Naive thymus-derived CD8-positive, alpha-beta T cell (primary cell): ENCODE measurements around the gene RBM10. TPM values are rescaled to one million over a fixed set of nuclear protein-coding genes. Genes with fewer than 3 reads are reported as not detected.
A peak's percentile ranks its signal among the peaks of the same experiment; 100 is the strongest.

Experiments
- ATAC-seq, 2 donors: fragments of 150-1000 bp; cut with Tn5 transposase in 1 of 2; sonication (Bioruptor Pico), chemical (Tn5 transposase) in 1 of 2; 1 replicate in 1 of 2; 2 replicates in 1 of 2; pipeline ENCODE4 v1.10.0; 2021; ENCODE audit warnings: mild to moderate bottlenecking in 2 of 2, moderate library complexity in 2 of 2
- POLR2A ChIA-PET: fragments of 350-600 bp; sonication (Branson Sonifier 250); formaldehyde crosslinking; loops from one replicate; lab custom pipeline; 2021; ENCODE audit warnings: antibody characterized with exemption; lab: Charles Lee
- DNase-seq, 10 donors: peaks; one replicate each; pipeline versions ENCODE4 v3.0.0 to v3.0.0-alpha.2; 2020 to 2022
- H3K27ac Mint-ChIP-seq, 10 donors: one replicate each; pipeline ENCODE4 v1.8.0; 2020 to 2022; ENCODE audit warnings: mild to moderate bottlenecking in 10 of 10, mixed read lengths in 10 of 10, moderate library complexity in 4 of 10, inconsistent platforms in 1 of 10
- H3K27me3 Mint-ChIP-seq, 5 donors: one replicate each; pipeline ENCODE4 v1.8.0; 2021 to 2022; ENCODE audit warnings: mixed read lengths in 5 of 5
- H3K36me3 Mint-ChIP-seq, 3 donors: one replicate each; pipeline ENCODE4 v1.8.0; 2020 to 2022; ENCODE audit warnings: mixed read lengths in 3 of 3, mild to moderate bottlenecking in 2 of 3, inconsistent platforms in 1 of 3
- H3K4me1 Mint-ChIP-seq, 4 donors: one replicate each; pipeline ENCODE4 v1.8.0; 2021 to 2022; ENCODE audit warnings: mixed read lengths in 4 of 4
- H3K4me3 Mint-ChIP-seq, 10 donors: one replicate each; pipeline ENCODE4 v1.8.0; 2020 to 2022; ENCODE audit warnings: mild to moderate bottlenecking in 10 of 10, mixed read lengths in 10 of 10, moderate library complexity in 6 of 10, inconsistent platforms in 1 of 10
- H3K9me3 Mint-ChIP-seq, 9 donors: one replicate each; pipeline ENCODE4 v1.8.0; 2020 to 2022; ENCODE audit warnings: mixed read lengths in 9 of 9, mild to moderate bottlenecking in 3 of 9, inconsistent platforms in 1 of 9, moderate library complexity in 1 of 9
- polyA plus RNA-seq, 3 donors: library from polyadenylated mRNA; unstranded; fragments of 300-500 nt; fragmentation: Illumina TruSeq; gene quantifications; one replicate each; pipeline ENCODE4 v1.2.3, GENCODE V29; 2021
- total RNA-seq, 8 experiments: library from RNA in 2 of 8; stranded (reverse) in 2 of 8; gene quantifications; one replicate each; pipeline ENCODE4 v1.2.3 and lab custom pipeline; 2021 to 2026

Gene RBM10
- total and polyA plus RNA-seq, 5 experiments from 2014 or later: 17.6 to 55.0 (median 39.2) TPM

- POLR2A ChIA-PET: interaction anchor here (1.4 to 1.7 kb wide), 2 partner anchors 9 to 10 kb away, joined by 3 to 6 read pairs; partner anchors contain the start of gene CDK16
- peak overlapping the region in 1 of 10 donors; percentile 17 for H3K27ac Mint-ChIP-seq
- H3K27me3 Mint-ChIP-seq: no peaks in the 10 kb centered on the region
- no peak overlapping the region for H3K4me3 Mint-ChIP-seq
- H3K9me3 Mint-ChIP-seq: no peaks in the 10 kb centered on the region
- H3K4me1 Mint-ChIP-seq: peaks cover 0 to 7% (median 3%) of the 10 kb centered on the region in 4 donors
- ATAC-seq (no peak), DNase-seq (no peak)
- H3K36me3 Mint-ChIP-seq: peaks cover 0 to 79% (median 15%) of the 10 kb centered on the region in 3 donors
Measured at GRCh38 chrX:47208108-47208507, 63.1 kb downstream of the RBM10 start.

GRCh38 chrX:47209508-47210238, 64.7 kb downstream of the RBM10 start:
- DNase-seq (no peak), ATAC-seq (no peak)
- Mint-ChIP-seq H3K27ac (no peak overlapping the region), H3K9me3 (no peaks in the 10 kb centered on the region), H3K36me3 (peaks cover 0 to 78% (median 15%) of the 10 kb centered on the region in 3 donors), H3K4me3 (no peak overlapping the region), H3K27me3 (no peaks in the 10 kb centered on the region), H3K4me1 (peaks cover 0 to 12% (median 3%) of the 10 kb centered on the region in 4 donors)
- POLR2A ChIA-PET: interaction anchor here (1.1 to 1.7 kb wide), 2 partner anchors 9 to 11 kb away, joined by 3 to 5 read pairs; partner anchors contain the start of gene CDK16

- POLR2A ChIA-PET: interaction anchor here (0.9 to 1.1 kb wide), 2 partner anchors 8 to 10 kb away, joined by 4 to 5 read pairs; partner anchors contain the start of gene CDK16
- H3K36me3 Mint-ChIP-seq: peaks cover 0 to 77% (median 11%) of the 10 kb centered on the region in 3 donors
- peak overlapping the region in 1 of 10 donors; percentile 80 for H3K27ac Mint-ChIP-seq
- DNase-seq (no peak), ATAC-seq (no peak)
- no peak overlapping the region for H3K4me3 Mint-ChIP-seq
- H3K4me1 Mint-ChIP-seq: peaks cover 0 to 12% (median 3%) of the 10 kb centered on the region in 4 donors
- H3K27me3 Mint-ChIP-seq: no peaks in the 10 kb centered on the region
- H3K9me3 Mint-ChIP-seq: no peaks in the 10 kb centered on the region
Measured at GRCh38 chrX:47210661-47211425, 65.8 kb downstream of the RBM10 start.

GRCh38 chrX:47212381-47213293, 67.6 kb downstream of the RBM10 start:
- Mint-ChIP-seq H3K27me3 (no peaks in the 10 kb centered on the region), H3K4me3 (no peak overlapping the region), H3K9me3 (no peaks in the 10 kb centered on the region), H3K27ac (peak overlapping the region in 1 of 10 donors; percentile 22), H3K36me3 (peaks cover 2 to 67% (median 5%) of the 10 kb centered on the region in 3 donors), H3K4me1 (peaks cover 11 to 26% (median 16%) of the 10 kb centered on the region in 4 donors)
- DNase-seq (no peak), ATAC-seq (no peak)
- POLR2A ChIA-PET: interaction anchor here (0.8 kb wide), 1 partner anchor 21 kb away, joined by 3 read pairs; no protein-coding TSS in a partner anchor

GRCh38 chrX:47214435-47215077, 69.5 kb downstream of the RBM10 start:
- peak overlapping the region in 7 of 10 donors; percentile 45 to 90 (median 62) for H3K27ac Mint-ChIP-seq
- peaks cover 2 to 58% (median 5%) of the 10 kb centered on the region in 3 donors for H3K36me3 Mint-ChIP-seq
- no peak for ATAC-seq

GRCh38 chrX:47215291-47215900, 70.4 kb downstream of the RBM10 start:
- no peak for ATAC-seq
- no peaks in the 10 kb centered on the region for H3K9me3 Mint-ChIP-seq
- DNase-seq: no peak
- peaks cover 2 to 52% (median 5%) of the 10 kb centered on the region in 3 donors for H3K36me3 Mint-ChIP-seq
- peaks cover 24 to 42% (median 27%) of the 10 kb centered on the region in 4 donors for H3K4me1 Mint-ChIP-seq
- POLR2A ChIA-PET: interaction anchor here (1.2 kb wide), 1 partner anchor 167 kb away, joined by 5 read pairs; no protein-coding TSS in a partner anchor
- no peaks in the 10 kb centered on the region for H3K27me3 Mint-ChIP-seq
- H3K27ac Mint-ChIP-seq: peak overlapping the region in 5 of 10 donors; percentile 18 to 99 (median 85)
- no peak overlapping the region for H3K4me3 Mint-ChIP-seq

More at GRCh38 chrX:47214435-47215077, 69.5 kb downstream of the RBM10 start:
- DNase-seq: no peak
- no peaks in the 10 kb centered on the region for H3K27me3 Mint-ChIP-seq
- peaks cover 15 to 33% (median 19%) of the 10 kb centered on the region in 4 donors for H3K4me1 Mint-ChIP-seq
- POLR2A ChIA-PET: no interaction called here
- H3K4me3 Mint-ChIP-seq: no peak overlapping the region
- no peaks in the 10 kb centered on the region for H3K9me3 Mint-ChIP-seq

- Mint-ChIP-seq H3K4me3 (peak overlapping the region in 8 of 10 donors; percentile 86 to 98 (median 94)), H3K27ac (peak overlapping the region; percentile 49 to 100 (median 99)), H3K36me3 (peaks cover 1 to 43% (median 2%) of the 10 kb centered on the region in 3 donors), H3K27me3 (no peaks in the 10 kb centered on the region), H3K9me3 (no peaks in the 10 kb centered on the region), H3K4me1 (peaks cover 31 to 52% (median 36%) of the 10 kb centered on the region in 4 donors)
- DNase-seq (no peak), ATAC-seq (no peak)
- POLR2A ChIA-PET: interaction anchor here (1.1 to 1.2 kb wide), 2 partner anchors 17 to 166 kb away, joined by 4 to 5 read pairs; partner anchors contain the start of gene USP11
Measured at GRCh38 chrX:47216393-47216925, 71.4 kb downstream of the RBM10 start.

GRCh38 chrX:47217121-47217851, 72.3 kb downstream of the RBM10 start:
- ATAC-seq (peak in 1 of 2 donors; percentile 0), DNase-seq (peak in 2 of 10 donors; percentile 2 to 4)
- H3K27me3 Mint-ChIP-seq: no peaks in the 10 kb centered on the region
- peaks cover 30 to 52% (median 43%) of the 10 kb centered on the region in 4 donors for H3K4me1 Mint-ChIP-seq
- peak overlapping the region; percentile 93 to 100 (median 99) for H3K27ac Mint-ChIP-seq
- peak overlapping the region; percentile 86 to 98 (median 94) for H3K4me3 Mint-ChIP-seq
- H3K36me3 Mint-ChIP-seq: peaks cover 0 to 38% (median 2%) of the 10 kb centered on the region in 3 donors
- POLR2A ChIA-PET: interaction anchor here (1.0 to 5.1 kb wide), 12 partner anchors 10 to 433 kb away, joined by 3 to 88 read pairs (median 6); partner anchors contain the start of genes ARAF, ELK1, NDUFB11 and RBM10
- no peaks in the 10 kb centered on the region for H3K9me3 Mint-ChIP-seq

GRCh38 chrX:47217852-47218279, 72.8 kb downstream of the RBM10 start:
- Mint-ChIP-seq H3K27ac (peak overlapping the region; percentile 96 to 100 (median 99)), H3K36me3 (peaks cover 0 to 35% (median 2%) of the 10 kb centered on the region in 3 donors), H3K9me3 (no peaks in the 10 kb centered on the region), H3K4me1 (peaks cover 30 to 53% (median 44%) of the 10 kb centered on the region in 4 donors), H3K4me3 (peak overlapping the region; percentile 88 to 98 (median 94)), H3K27me3 (no peaks in the 10 kb centered on the region)
- ATAC-seq (peak; percentile 81 to 83), DNase-seq (peak; percentile 82 to 100 (median 96))
- POLR2A ChIA-PET: interaction anchor here (0.6 to 5.1 kb wide), 14 partner anchors 10 to 433 kb away, joined by 3 to 88 read pairs (median 4); partner anchors contain the start of genes ARAF, ELK1, NDUFB11 and RBM10
